IMR-90 (cell line): ENCODE data around the gene SH3RF3. TPM values are rescaled to one million over a fixed set of nuclear protein-coding genes. Genes with fewer than 3 reads are reported as not detected.

Experiments
- ATAC-seq: fragments of 200-7000 bp; cut with Tn5 transposase; 2 replicates; pipeline ENCODE4 v1.9.1; 2020; ENCODE audit warnings: low read depth, mild to moderate bottlenecking, moderate library complexity
- BruUV-seq: library from RNA; stranded (reverse); fragments of 400-500 nt; replicated peaks from 2 replicates; lab custom pipeline; 2021; lab: Mats Ljungman, UMichigan
- CTCF ChIA-PET: fragments of 300-600 bp; formaldehyde crosslinking; extraction: SDS; loops from one replicate; lab custom pipeline; 2021; ENCODE audit warnings: antibody characterized with exemption; lab: Yijun Ruan, JAX
- POLR2A ChIA-PET: fragments of 300-600 bp; sonication (Branson Sonifier 250); formaldehyde crosslinking; loops from one replicate; lab custom pipeline; 2022; ENCODE audit warnings: antibody characterized with exemption; ENCODE audit not compliant: unreplicated experiment; lab: Charles Lee
- DNase-seq: peaks from one replicate; pipeline ENCODE4 v3.0.0; 2013
- H2AFZ ChIP-seq: replicated peaks from 2 replicates; pipeline ENCODE3; 2013; ENCODE audit warnings: low read length, mild to moderate bottlenecking; ENCODE audit not compliant: poor library complexity
- H2AK5ac ChIP-seq: 2 replicates; pipeline ENCODE4 v1.6.1; 2013; ENCODE audit warnings: low read depth, low read length, inconsistent platforms
- H2AK9ac ChIP-seq: replicated peaks from 2 replicates; pipeline ENCODE3; 2013; ENCODE audit warnings: mild to moderate bottlenecking, low read depth, low read length, moderate library complexity; ENCODE audit not compliant: poor library complexity
- H2BK120ac ChIP-seq: 2 replicates; pipeline ENCODE4 v1.6.1; 2013; ENCODE audit warnings: low read depth, low read length, inconsistent platforms
- H2BK15ac ChIP-seq: 3 replicates; pipeline ENCODE4 v1.6.1; 2013; ENCODE audit warnings: low read depth, low read length, inconsistent platforms
- H2BK20ac ChIP-seq: 2 replicates; pipeline ENCODE4 v1.6.1; 2013; ENCODE audit warnings: low read depth, mild to moderate bottlenecking, inconsistent platforms, low read length, moderate library complexity
- H2BK5ac ChIP-seq: 2 replicates; pipeline ENCODE4 v1.6.1; 2013; ENCODE audit warnings: mild to moderate bottlenecking, low read depth, low read length, inconsistent platforms; ENCODE audit not compliant: poor library complexity, severe bottlenecking
- H3K14ac ChIP-seq: replicated peaks from 2 replicates; pipeline ENCODE4 v1.6.1; 2013; ENCODE audit warnings: low read depth, low read length, inconsistent platforms
- H3K18ac ChIP-seq: 2 replicates; pipeline ENCODE4 v1.6.1; 2013; ENCODE audit warnings: low read depth, low read length, control low read depth
- H3K23ac ChIP-seq: 2 replicates; pipeline ENCODE4 v1.6.1; 2013; ENCODE audit warnings: low read depth, low read length, inconsistent platforms
- H3K27ac ChIP-seq: 2 replicates; pipeline ENCODE4 v1.5.1; 2013; ENCODE audit warnings: mild to moderate bottlenecking, control low read depth, low read length; ENCODE audit not compliant: insufficient read depth
- H3K27me3 ChIP-seq: 2 replicates; pipeline ENCODE4 v1.6.1; 2013; ENCODE audit warnings: low read length; ENCODE audit not compliant: control insufficient read depth, insufficient read depth
- H3K36me3 ChIP-seq: 2 replicates; pipeline ENCODE4 v1.6.1; 2013; ENCODE audit warnings: low read length, mixed read lengths; ENCODE audit not compliant: control insufficient read depth, insufficient read depth
- H3K4ac ChIP-seq: 2 replicates; pipeline ENCODE4 v1.6.1; 2013; ENCODE audit warnings: low read depth, low read length, inconsistent platforms
- H3K4me1 ChIP-seq: 2 replicates; pipeline ENCODE4 v1.6.1; 2013; ENCODE audit warnings: low read length, mixed read lengths; ENCODE audit not compliant: control insufficient read depth, insufficient read depth
- H3K4me2 ChIP-seq: 2 replicates; pipeline ENCODE4 v1.6.1; 2013; ENCODE audit warnings: low read depth, mild to moderate bottlenecking, control low read depth, low read length, moderate library complexity
- H3K4me3 ChIP-seq: 2 replicates; pipeline ENCODE4 v1.5.1; 2013; ENCODE audit warnings: low read depth, mild to moderate bottlenecking, control low read depth, low read length, moderate library complexity; ENCODE audit not compliant: insufficient read depth
- H3K56ac ChIP-seq: 2 replicates; pipeline ENCODE4 v1.6.1; 2013; ENCODE audit warnings: low read length, inconsistent platforms; ENCODE audit not compliant: insufficient read depth; ENCODE audit errors: extremely low read depth
- H3K79me1 ChIP-seq, 2 experiments: 2 replicates each; pipeline ENCODE4 v1.6.1; 2013; ENCODE audit warnings: low read length in 2 of 2, inconsistent platforms in 1 of 2, low read depth in 1 of 2
- H3K9ac ChIP-seq: 2 replicates; pipeline ENCODE4 v1.6.1; 2013; ENCODE audit warnings: low read depth, low read length, control low read depth
- H3K9me1 ChIP-seq: 2 replicates; pipeline ENCODE4 v1.6.1; 2013; ENCODE audit warnings: low read length, inconsistent platforms; ENCODE audit not compliant: insufficient read depth
- H3K9me3 ChIP-seq: 2 replicates; pipeline ENCODE4 v1.6.1; 2013; ENCODE audit warnings: low read length; ENCODE audit not compliant: control insufficient read depth, insufficient read depth
- H4K20me1 ChIP-seq: 2 replicates; pipeline ENCODE4 v1.6.1; 2013; ENCODE audit warnings: low read length, inconsistent platforms; ENCODE audit not compliant: insufficient read depth
- H4K5ac ChIP-seq: 2 replicates; pipeline ENCODE4 v1.6.1; 2013; ENCODE audit warnings: mild to moderate bottlenecking, low read depth, low read length, control low read depth
- H4K8ac ChIP-seq, 2 experiments: 2 replicates each; pipeline ENCODE4 v1.6.1; 2013; ENCODE audit warnings: low read depth in 2 of 2, low read length in 2 of 2, control low read depth in 1 of 2, inconsistent platforms in 1 of 2
- H4K91ac ChIP-seq: 2 replicates; pipeline ENCODE4 v1.6.1; 2013; ENCODE audit warnings: low read depth, low read length, inconsistent platforms; ENCODE audit not compliant: insufficient read depth
- BHLHE40 ChIP-seq: fragments of 150-350 bp; IDR thresholded peaks from 2 replicates; pipeline ENCODE4 v1.6.1; 2016; ENCODE audit warnings: mild to moderate bottlenecking, low read depth, low read length
- FOS ChIP-seq: fragments of 150-350 bp; IDR thresholded peaks from 2 replicates; pipeline ENCODE4 v1.6.1; 2016; ENCODE audit warnings: low read depth, low read length
- WGBS, 2 experiments: methylation state at CpG; one replicate each; pipeline versions ENCODE4 v1.1.5 to v1.1.7; 2013; ENCODE audit warnings: missing lambda C conversion rate in 2 of 2; ENCODE audit not compliant: insufficient read length in 1 of 2; ENCODE audit errors: extremely low coverage in 2 of 2; 5-methylcytosine and 5-hydroxymethylcytosine counted together
- dilution Hi-C: fragments of 300-500 bp; cut with HindIII; formaldehyde crosslinking; loops from one replicate; pipeline ENCODE4 v1.14.3; 2018; ENCODE audit warnings: low sequenced_read_pairs; ENCODE audit not compliant: unreplicated experiment
- in situ Hi-C: fragments of 300-500 bp; cut with MboI; formaldehyde crosslinking; loops from 3 replicates; pipeline ENCODE4 v1.14.3; 2019; ENCODE audit warnings: low sequenced_read_pairs, inconsistent platforms, mixed read lengths
- intact Hi-C: fragments of 100-400 bp; cut with micrococcal nuclease; formaldehyde crosslinking; loops from 2 replicates; pipeline ENCODE4 v1.10.0; 2022
- polyA plus RNA-seq, 3 experiments: library from polyadenylated mRNA; depleted of rRNA; stranded (reverse); fragments of >200 nt; gene quantifications; 2 replicates each; pipeline ENCODE4 v1.2.3, GENCODE V29; 2012; ENCODE audit warnings: low replicate concordance in 1 of 3
- total RNA-seq: library from RNA; depleted of rRNA; stranded (reverse); fragments of >200 nt; gene quantifications from 2 replicates; pipeline ENCODE4 v1.2.3, GENCODE V29; 2012

The SH3RF3 gene
- total and polyA plus RNA-seq, 2 of the 4 experiments (the other 2 are of a cell fraction) = 3.4 to 5.3 TPM

DNA sequence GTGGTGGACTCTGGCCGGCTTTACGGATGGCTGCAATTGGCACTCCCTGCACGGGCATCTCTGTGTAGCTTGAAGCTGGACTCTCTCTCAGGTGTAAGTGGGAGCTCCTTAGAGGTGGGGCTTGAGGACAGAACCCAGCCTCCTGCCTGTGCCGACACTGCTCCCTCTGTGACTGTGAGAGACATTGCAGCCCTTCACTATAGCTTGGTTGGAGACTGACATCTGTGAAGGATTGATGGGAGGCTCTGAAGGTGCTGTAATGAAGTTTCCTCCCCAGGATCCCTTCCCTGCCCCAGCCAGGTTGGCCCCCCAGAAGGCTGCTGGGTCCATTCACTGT lies 166.7 kb downstream of the SH3RF3 start:
- peaks cover 21% of the 10 kb centered on the region for H3K9me1 ChIP-seq
- no peak overlapping the region for H3K4me2 ChIP-seq
- no peak overlapping the region for H2BK5ac ChIP-seq
- H2BK15ac ChIP-seq = no peak overlapping the region
- H3K27me3 ChIP-seq = no peaks in the 10 kb centered on the region
- no peak overlapping the region for H4K8ac ChIP-seq
- no peak overlapping the region for H3K4me3 ChIP-seq
- CTCF ChIA-PET = no interaction called here
- peaks cover 3% of the 10 kb centered on the region; the same call in 1 of the 2 replicates for H3K9me3 ChIP-seq
- H3K18ac ChIP-seq = no peak overlapping the region
- no peak overlapping the region for H2BK120ac ChIP-seq
- H3K36me3 ChIP-seq = no peaks in the 10 kb centered on the region
- no peak overlapping the region for H2AFZ ChIP-seq
- dilution Hi-C loops (no loop called here), intact Hi-C loops (no loop called here), in situ Hi-C loops (no loop called here)
- H4K91ac ChIP-seq = no peak overlapping the region
- no peak overlapping the region for H3K27ac ChIP-seq
- H3K4me1 ChIP-seq = peaks cover 16% of the 10 kb centered on the region
- no CpG with 5 or more reads among the region's 4 CpGs for WGBS, 2 experiments
- H4K5ac ChIP-seq = no peak overlapping the region
- no TSS peak for BruUV-seq
- H4K20me1 ChIP-seq = peaks cover 77% of the 10 kb centered on the region
- ATAC-seq = no peak
- H2AK5ac ChIP-seq = no peak overlapping the region
- DNase-seq = no peak
- no peak overlapping the region for H3K56ac ChIP-seq
- H2BK20ac ChIP-seq = no peak overlapping the region
- no peak overlapping the region for H3K23ac ChIP-seq
- TF ChIP-seq BHLHE40 (no peak), FOS (no peak)
- POLR2A ChIA-PET = no interaction called here
- no peak overlapping the region for H3K4ac ChIP-seq
- H3K14ac ChIP-seq = no peak overlapping the region
- H2AK9ac ChIP-seq = no peak overlapping the region
- peaks cover 44 to 90% of the 10 kb centered on the region in 2 experiments for H3K79me1 ChIP-seq
- no peak overlapping the region for H3K9ac ChIP-seq
